ENCODE results near the gene SRXN1. TPM values are rescaled to one million over a fixed set of nuclear protein-coding genes. Genes with fewer than 3 reads are reported as not detected.

SRXN1 gene
- total and polyA plus RNA-seq, 2 donors (not counting 3 experiments of a cell fraction or from before 2014, with no cell fraction given), result 19.3 to 24.9 TPM

- no peak overlapping the region for H3K4me3 ChIP-seq (replicated peaks in 1 of 3; ENCODE audit: insufficient read depth in 1 of 3, low read depth in 1 of 3, low read length in 3 of 3)
- H3K9me1 ChIP-seq (replicated peaks; ENCODE audit: control insufficient read depth, extremely low read depth, insufficient read depth, low read length), result no peaks in the 10 kb centered on the region
- no peak overlapping the region for H3K9ac ChIP-seq (replicated peaks; ENCODE audit: extremely low read depth, insufficient read depth, low read length)
- H4K20me1 ChIP-seq (replicated peaks; ENCODE audit: control insufficient read depth, extremely low read depth, insufficient read depth, low read length), result no peaks in the 10 kb centered on the region
- no TSS peak for BruUV-seq (replicated peaks)
- peaks cover 2 to 6% of the 10 kb centered on the region in 2 experiments for H3K27me3 ChIP-seq (ENCODE audit: control insufficient read depth in 2 of 2, insufficient read depth in 2 of 2, low read length in 2 of 2)
- no peaks in the 10 kb centered on the region for H3K9me3 ChIP-seq (replicated peaks; ENCODE audit: control insufficient read depth, insufficient read depth, low read length)
- DNase-seq (ENCODE audit: low read depth, low spot score) (no peak), FAIRE-seq (no peak)
- CTCF ChIA-PET, result interaction anchor here (1.0 kb wide), 1 partner anchor 25 kb away, joined by 3 read pairs; no protein-coding TSS in a partner anchor
- H3K27ac ChIP-seq (ENCODE audit: insufficient read depth, low read depth, low read length), result no peak overlapping the region
- POLR2A ChIA-PET, result no interaction called here
- no peaks in the 10 kb centered on the region for H3K4me1 ChIP-seq (ENCODE audit: control insufficient read depth, extremely low read depth, insufficient read depth, low read length)
- no peak overlapping the region for H2AFZ ChIP-seq (ENCODE audit: low read depth, low read length)
- H3K79me2 ChIP-seq (ENCODE audit: control insufficient read depth, insufficient read depth, low read length), result no peaks in the 10 kb centered on the region
- no peak for TF ChIP-seq POLR2A (IDR thresholded peaks at IDR 0.05; ENCODE audit: low read depth, low read length)
- TF ChIP-seq EZH2 (IDR thresholded peaks at IDR 0.05; ENCODE audit: borderline replicate concordance, low read depth, low read length, severe bottlenecking), result no peak
- no peak for TF ChIP-seq POLR2AphosphoS5 (IDR thresholded peaks at IDR 0.05; ENCODE audit: insufficient read depth, low read depth, low read length)
- TF ChIP-seq JUN (IDR thresholded peaks at IDR 0.05; ENCODE audit: borderline replicate concordance, insufficient read depth, insufficient read length, low read depth), result no peak
- TF ChIP-seq CTCF (IDR thresholded peaks at IDR 0.05; ENCODE audit: extremely low read depth in 1 of 2, insufficient read depth in 1 of 2, low read depth in 1 of 2, low read length in 2 of 2), result no peak
- no peak for TF ChIP-seq MYC (IDR thresholded peaks at IDR 0.05; ENCODE audit: low read depth, low read length)
- no peak for TF ChIP-seq MAX (IDR thresholded peaks at IDR 0.05; ENCODE audit: insufficient read depth, insufficient read length)
- dilution Hi-C loops (cut with MboI; ENCODE audit: extremely low pct_ligation_motif_present, low sequenced_read_pairs), result no loop called here
- no peaks in the 10 kb centered on the region for H3K36me3 ChIP-seq (ENCODE audit: control insufficient read depth in 2 of 2, extremely low read depth in 1 of 2, insufficient read depth in 2 of 2, low read length in 2 of 2)
- intact Hi-C loops (cut with micrococcal nuclease), result no loop called here
- no peak overlapping the region for H3K4me2 ChIP-seq (ENCODE audit: insufficient read depth, low read length)
These were observed 32.8 kb downstream of the SRXN1 start for GRCh38 chr20:620246-620645.
